Fibroblast of the aortic adventitia (primary cell): Measurements from ENCODE around the gene SLC25A39. TPM values are rescaled to one million over a fixed set of nuclear protein-coding genes. Genes with fewer than 3 reads are reported as not detected.
"Not testable (repeated sequence)": the region's sequence is repeated elsewhere in the genome, so short reads cannot be mapped to it uniquely, and the experiment has no call there.

ENCODE experiments used
- DNase-seq: peaks from one replicate; pipeline ENCODE4 v3.0.0-alpha.2; 2010; ENCODE audit warnings: low read depth
- H3K4me3 ChIP-seq: 2 replicates; pipeline ENCODE4 v1.5.1; 2011; ENCODE audit warnings: low read depth, mild to moderate bottlenecking, control low read depth, low read length, moderate library complexity
- CTCF ChIP-seq: IDR thresholded peaks from 2 replicates; pipeline ENCODE4 v1.5.1; 2011; ENCODE audit warnings: mild to moderate bottlenecking, low read length, control low read depth, inconsistent platforms; ENCODE audit not compliant: insufficient read depth
- total RNA-seq: library from RNA; depleted of rRNA; stranded (reverse); fragments of >200 nt; gene quantifications from 2 replicates; pipeline ENCODE4 v1.2.3, GENCODE V29; 2012; ENCODE audit warnings: low replicate concordance

The SLC25A39 gene
- total RNA-seq, 1 donor, result 61.5 TPM

GRCh38 chr17:44338702-44339101 is 14.1 kb upstream of the SLC25A39 start:
- peak; percentile 31 for DNase-seq
- no peak overlapping the region for H3K4me3 ChIP-seq
- no peak for TF ChIP-seq CTCF

GRCh38 chr17:44335968-44336367 is 11.3 kb upstream of the SLC25A39 start:
- no peak for DNase-seq
- H3K4me3 ChIP-seq, result no peak overlapping the region

GRCh38 chr17:44335564-44335963 is 10.9 kb upstream of the SLC25A39 start:
- no peak overlapping the region for H3K4me3 ChIP-seq
- no peak for DNase-seq
- no peak for TF ChIP-seq CTCF

More at GRCh38 chr17:44335968-44336367, 11.3 kb upstream of the SLC25A39 start:
- no peak for TF ChIP-seq CTCF

GRCh38 chr17:44334727-44335126 is 10.1 kb upstream of the SLC25A39 start:
- H3K4me3 ChIP-seq, result no peak overlapping the region
- DNase-seq, result no peak
- no peak for TF ChIP-seq CTCF

- no peak for TF ChIP-seq CTCF
- no peak overlapping the region for H3K4me3 ChIP-seq
- DNase-seq, result no peak
Measured at GRCh38 chr17:44334315-44334714, 9.7 kb upstream of the SLC25A39 start.

GRCh38 chr17:44333371-44333770 is 8.7 kb upstream of the SLC25A39 start:
- no peak for TF ChIP-seq CTCF
- no peak overlapping the region for H3K4me3 ChIP-seq
- DNase-seq, result no peak

- peak; percentile 76 for DNase-seq
- no peak overlapping the region for H3K4me3 ChIP-seq
- peak; percentile 76 for TF ChIP-seq CTCF
Measured at GRCh38 chr17:44331249-44331760, 6.7 kb upstream of the SLC25A39 start.

GRCh38 chr17:44330263-44330662 is 5.6 kb upstream of the SLC25A39 start:
- not testable (repeated sequence) for H3K4me3 ChIP-seq, DNase-seq

- DNase-seq, result not testable (repeated sequence)
Measured at GRCh38 chr17:44329516-44329915, 4.9 kb upstream of the SLC25A39 start.

More at GRCh38 chr17:44329516-44329915, 4.9 kb upstream of the SLC25A39 start:
- not testable (repeated sequence) for H3K4me3 ChIP-seq
